GM12878 (cell line): Measurements from ENCODE around the gene SDR9C7. TPM values are rescaled to one million over a fixed set of nuclear protein-coding genes. Genes with fewer than 3 reads are reported as not detected.

Source experiments
- ATAC-seq: fragments of 200-7000 bp; cut with Tn5 transposase; 3 replicates; pipeline ENCODE4 v1.9.1; 2020; ENCODE audit warnings: mild to moderate bottlenecking, moderate library complexity
- BruUV-seq: library from RNA; stranded (reverse); fragments of 400-500 nt; replicated peaks from 2 replicates; lab custom pipeline; 2021; lab: Mats Ljungman, UMichigan
- CTCF ChIA-PET: fragments of 300-600 bp; sonication (Branson Sonifier 250); formaldehyde crosslinking; extraction: SDS; loops from one replicate; lab custom pipeline; 2021; ENCODE audit warnings: inconsistent platforms; lab: Yijun Ruan, JAX
- POLR2A ChIA-PET: fragments of 350-600 bp; formaldehyde crosslinking; extraction: SDS; loops from one replicate; lab custom pipeline; 2021; ENCODE audit warnings: inconsistent platforms; lab: Charles Lee
- RAD21 ChIA-PET: fragments of 300-600 bp; sonication (Branson Sonifier 250); formaldehyde crosslinking; loops from one replicate; lab custom pipeline; 2023; ENCODE audit warnings: antibody characterized with exemption; ENCODE audit not compliant: unreplicated experiment; lab: Charles Lee
- SMC1A ChIA-PET: fragments of 300-600 bp; sonication (Branson Sonifier 250); formaldehyde crosslinking; loops from one replicate; lab custom pipeline; 2023; ENCODE audit not compliant: unreplicated experiment, uncharacterized antibody; lab: Charles Lee
- DNase-seq: peaks from one replicate; pipeline ENCODE4 v3.0.0-alpha.2; 2011; ENCODE audit warnings: low read depth, low spot score
- FAIRE-seq: peaks from 3 replicates; lab custom pipeline; 2011; peaks lifted over from hg19 to GRCh38; lab: Jason Lieb, UNC
- H2AFZ ChIP-seq: 2 replicates; pipeline ENCODE4 v1.6.0; 2011; ENCODE audit warnings: low read depth, low read length, control low read depth; ENCODE audit not compliant: control insufficient read depth
- H3K27ac ChIP-seq: 2 replicates; pipeline ENCODE4 v1.5.1; 2011; ENCODE audit warnings: control low read depth; ENCODE audit not compliant: control insufficient read depth, insufficient read depth
- H3K27me3 ChIP-seq, 2 experiments: replicated peaks in 1 of 2; 2 replicates each; pipeline versions ENCODE4 v1.6.0 to v1.6.1; 2011; ENCODE audit warnings: low read length in 1 of 2; ENCODE audit not compliant: control insufficient read depth in 2 of 2, insufficient read depth in 2 of 2
- H3K36me3 ChIP-seq, 2 experiments: 2 replicates each; pipeline ENCODE4 v1.5.1; 2011; ENCODE audit warnings: low read length in 1 of 2; ENCODE audit not compliant: control insufficient read depth in 2 of 2, insufficient read depth in 2 of 2
- H3K4me1 ChIP-seq: 2 replicates; pipeline ENCODE4 v1.6.1; 2011; ENCODE audit warnings: mild to moderate bottlenecking, low read length, moderate library complexity, mixed read lengths; ENCODE audit not compliant: control insufficient read depth, insufficient read depth
- H3K4me2 ChIP-seq: 2 replicates; pipeline ENCODE4 v1.6.0; 2011; ENCODE audit warnings: control low read depth; ENCODE audit not compliant: control insufficient read depth, insufficient read depth
- H3K4me3 ChIP-seq: fragments of 200-600 bp; sonication (generic); 2 replicates; pipeline ENCODE4 v1.5.1; 2016
- H3K79me2 ChIP-seq: 2 replicates; pipeline ENCODE4 v1.6.0; 2011; ENCODE audit warnings: low read length; ENCODE audit not compliant: control insufficient read depth, insufficient read depth
- H3K9ac ChIP-seq: 2 replicates; pipeline ENCODE4 v1.8.0; 2011; ENCODE audit warnings: low read length, control low read depth, mixed read lengths; ENCODE audit not compliant: control insufficient read depth, insufficient read depth
- H3K9me3 ChIP-seq: replicated peaks from 3 replicates; pipeline ENCODE4 v1.5.1; 2011; ENCODE audit warnings: mild to moderate bottlenecking, low read length; ENCODE audit not compliant: control insufficient read depth, insufficient read depth
- H4K20me1 ChIP-seq: 2 replicates; pipeline ENCODE4 v1.6.0; 2011; ENCODE audit not compliant: control insufficient read depth, insufficient read depth
- NFXL1 ChIP-seq: fragments of 450-650 bp; IDR thresholded peaks from 2 replicates; pipeline ENCODE4 v1.6.1; 2017; ENCODE audit warnings: antibody characterized with exemption, mild to moderate bottlenecking, borderline replicate concordance
- NR2F1 ChIP-seq: fragments of 450-650 bp; conservative IDR thresholded peaks from 2 replicates; pipeline ENCODE4 v1.6.1; 2017; ENCODE audit warnings: mild to moderate bottlenecking
- PBX3 ChIP-seq: IDR thresholded peaks from 2 replicates; pipeline ENCODE4 v1.6.1; 2011; ENCODE audit warnings: mild to moderate bottlenecking, low read depth, low read length, moderate library complexity; ENCODE audit not compliant: insufficient replicate concordance
- SRF ChIP-seq, 2 experiments: IDR thresholded peaks; 2 replicates each; pipeline ENCODE4 v1.6.1; 2011; ENCODE audit warnings: low read depth in 2 of 2, low read length in 2 of 2, mild to moderate bottlenecking in 1 of 2, moderate library complexity in 1 of 2
- ZNF687 ChIP-seq: fragments of 450-650 bp; IDR thresholded peaks from 2 replicates; pipeline ENCODE4 v1.6.1; 2017; ENCODE audit warnings: mild to moderate bottlenecking, moderate library complexity
- ZZZ3 ChIP-seq: IDR thresholded peaks from 2 replicates; pipeline ENCODE4 v1.6.1; 2011; ENCODE audit warnings: low read depth; ENCODE audit not compliant: control insufficient read depth, insufficient read length
- WGBS: methylation state at CpG from one replicate; pipeline ENCODE4 v1.1.6; 2016; ENCODE audit warnings: low lambda C conversion rate; ENCODE audit not compliant: insufficient replicate concordance, insufficient coverage; ENCODE audit errors: missing lambda C conversion rate; 5-methylcytosine and 5-hydroxymethylcytosine counted together
- in situ Hi-C: fragments of 300-500 bp; cut with MboI; formaldehyde crosslinking; loops from 9 replicates; pipeline ENCODE4 v1.14.3; 2018; ENCODE audit warnings: mixed read lengths
- intact Hi-C: fragments of 100-400 bp; cut with micrococcal nuclease; formaldehyde crosslinking; loops from one replicate; pipeline ENCODE4 v1.14.2; 2022; ENCODE audit not compliant: unreplicated experiment
- polyA plus RNA-seq, 11 experiments: library from polyadenylated mRNA; depleted of rRNA in 4 of 11; unstranded in 6 of 11; stranded (reverse) in 5 of 11; fragments of >200 nt; fragmentation: Nextera tagmentation in 4 of 11; fragmentation: Illumina TruSeq in 1 of 11; extraction: Ambion mirVana in 4 of 11; extraction: Trizol in 1 of 11; gene quantifications; 1 replicate in 1 of 11; 2 replicates in 10 of 11; pipeline versions ENCODE4 v1.2.1 to v1.2.3, GENCODE V29; 2011 to 2016; ENCODE audit warnings: inconsistent platforms in 2 of 11, missing spikeins in 2 of 11, low read depth in 1 of 11
- total RNA-seq, 4 experiments: library from RNA; depleted of rRNA in 3 of 4; stranded (reverse); fragments of >200 nt in 3 of 4; fragmentation: Illumina TruSeq in 1 of 4; extraction: Trizol in 1 of 4; gene quantifications; 2 replicates each; pipeline versions ENCODE4 v1.2.1 to v1.2.3, GENCODE V29; 2013 to 2021

SDR9C7 gene
- total and polyA plus RNA-seq, 10 of the 15 experiments (the other 5 are each of a cell fraction or from before 2014, with no cell fraction given) = 0.04 TPM; not detected in 9

- no peaks in the 10 kb centered on the region for H3K79me2 ChIP-seq
- ChIA-PET POLR2A (no interaction called here), RAD21 (no interaction called here), CTCF (interaction anchor here (1.3 kb wide), 1 partner anchor 43 kb away, joined by 4 read pairs; no protein-coding TSS in a partner anchor), SMC1A (interaction anchor here (1.5 kb wide), 1 partner anchor 12 kb away, joined by 3 read pairs; no protein-coding TSS in a partner anchor)
- no peak for DNase-seq
- no peak overlapping the region for H3K9ac ChIP-seq
- no peak overlapping the region for H2AFZ ChIP-seq
- in situ Hi-C loops = no loop called here
- peaks cover 2% of the 10 kb centered on the region; the same call in 1 of the 3 replicates for H3K9me3 ChIP-seq
- TF ChIP-seq NR2F1 = no peak
- no peak for TF ChIP-seq PBX3
- TF ChIP-seq ZZZ3 = no peak
- TF ChIP-seq SRF (IDR thresholded peaks at IDR 0.05; ENCODE audit: low read depth in 2 of 2, low read length in 2 of 2) = no peak
- no peak for TF ChIP-seq ZNF687
- TF ChIP-seq NFXL1 = no peak
- FAIRE-seq = no peak
- no peak for ATAC-seq
- H3K4me3 ChIP-seq = no peak overlapping the region
- no peak overlapping the region for H3K27ac ChIP-seq
- no peaks in the 10 kb centered on the region for H3K36me3 ChIP-seq
- no TSS peak for BruUV-seq
- H3K4me2 ChIP-seq = no peak overlapping the region
- H4K20me1 ChIP-seq = no peaks in the 10 kb centered on the region
- no peaks in the 10 kb centered on the region for H3K4me1 ChIP-seq
- 5% methylated on average over 2 of the region's 2 CpGs for WGBS
- H3K27me3 ChIP-seq = no peaks in the 10 kb centered on the region; a peak in 2 of 4 replicates
- intact Hi-C loops = no loop called here
Observed at GRCh38 chr12:56958422-56958821, 24.2 kb upstream of the SDR9C7 start.
